DOHH2 (cell line): ENCODE measurements around the gene UBE2H.
"Not testable (repeated sequence)": the region's sequence is repeated elsewhere in the genome, so short reads cannot be mapped to it uniquely, and the experiment has no call there.

Experiments used
- H3F3A ChIP-seq: fragments of 200-600 bp; sonication (generic), shearing (Covaris generic); 2 replicates; pipeline ENCODE4 v1.6.0; 2016; ENCODE audit warnings: antibody characterized with exemption, mild to moderate bottlenecking; ENCODE audit not compliant: control insufficient read depth, insufficient read depth
- H3K27ac ChIP-seq: fragments of 200-600 bp; sonication (generic); 2 replicates; pipeline ENCODE4 v1.5.1; 2014; ENCODE audit warnings: low read depth, mild to moderate bottlenecking, low read length, moderate library complexity
- H3K27me3 ChIP-seq: fragments of 200-600 bp; sonication (generic); 2 replicates; pipeline ENCODE4 v1.6.1; 2014; ENCODE audit warnings: mild to moderate bottlenecking, low read length, mixed read lengths; ENCODE audit not compliant: control insufficient read depth
- H3K36me3 ChIP-seq: fragments of 200-600 bp; sonication (generic); 2 replicates; pipeline ENCODE4 v1.6.1; 2014; ENCODE audit warnings: mild to moderate bottlenecking, low read length, moderate library complexity, mixed read lengths; ENCODE audit not compliant: control insufficient read depth
- H3K4me1 ChIP-seq: fragments of 200-600 bp; sonication (generic); 2 replicates; pipeline ENCODE4 v1.6.1; 2014; ENCODE audit warnings: mild to moderate bottlenecking, low read length, mixed read lengths; ENCODE audit not compliant: control insufficient read depth
- H3K4me2 ChIP-seq: fragments of 200-600 bp; sonication (generic); 2 replicates; pipeline ENCODE4 v1.6.0; 2014; ENCODE audit warnings: mild to moderate bottlenecking, low read length, moderate library complexity
- H3K4me3 ChIP-seq: fragments of 200-600 bp; sonication (generic); 2 replicates; pipeline ENCODE4 v1.5.1; 2014; ENCODE audit warnings: mild to moderate bottlenecking, low read length, mixed read lengths
- H3K79me2 ChIP-seq: fragments of 200-600 bp; sonication (generic); 2 replicates; pipeline ENCODE4 v1.6.1; 2014; ENCODE audit warnings: mild to moderate bottlenecking, low read length, mixed read lengths; ENCODE audit not compliant: control insufficient read depth
- H3K9me2 ChIP-seq: fragments of 200-600 bp; sonication (generic); replicated peaks from 2 replicates; pipeline ENCODE4 v1.6.1; 2014; ENCODE audit warnings: mild to moderate bottlenecking, low read length, mixed read lengths; ENCODE audit not compliant: control insufficient read depth
- H3K9me3 ChIP-seq: fragments of 200-600 bp; sonication (generic); 2 replicates; pipeline ENCODE4 v1.6.1; 2014; ENCODE audit warnings: antibody characterized with exemption, low read length, mixed read lengths; ENCODE audit not compliant: control insufficient read depth, insufficient read depth
- H4K20me1 ChIP-seq: fragments of 200-600 bp; sonication (generic); 2 replicates; pipeline ENCODE4 v1.6.0; 2014; ENCODE audit warnings: low read depth, mild to moderate bottlenecking, antibody characterized with exemption, low read length, moderate library complexity; ENCODE audit not compliant: control insufficient read depth, insufficient read depth
- EZH2phosphoT487 ChIP-seq: fragments of 200-600 bp; sonication (generic); IDR thresholded peaks from 2 replicates; pipeline ENCODE4 v1.6.1; 2017; ENCODE audit warnings: borderline replicate concordance, mild to moderate bottlenecking, antibody characterized with exemption, low read length, moderate library complexity, mixed read lengths
- TF ChIP-seq, protein P1 (sequence below): fragments of 200-600 bp; sonication (generic); IDR thresholded peaks from one replicate; pipeline ENCODE4 v1.5.1; 2014; ENCODE audit warnings: antibody characterized with exemption, mild to moderate bottlenecking, low read depth, low read length; ENCODE audit not compliant: poor library complexity, severe bottlenecking

Gene UBE2H

GRCh38 chr7:129896568-129897382, 56.0 kb downstream of the UBE2H start:
- Histone ChIP-seq H3K9me2 (no peaks in the 10 kb centered on the region), H3K36me3 (peaks cover 3% of the 10 kb centered on the region; the same call in 1 of the 2 replicates), H3K27ac (no peak overlapping the region), H3F3A (peaks cover 7% of the 10 kb centered on the region; the same call in 1 of the 2 replicates), H3K27me3 (no peaks in the 10 kb centered on the region), H3K4me2 (no peak overlapping the region), H3K79me2 (peaks cover 2% of the 10 kb centered on the region; the same call in 1 of the 2 replicates), H3K4me3 (no peak overlapping the region), H3K9me3 (no peaks in the 10 kb centered on the region), H4K20me1 (peaks cover 12% of the 10 kb centered on the region), H3K4me1 (peaks cover 35% of the 10 kb centered on the region)
- TF ChIP-seq EZH2phosphoT487: no peak
- TF ChIP-seq, protein P1, sequence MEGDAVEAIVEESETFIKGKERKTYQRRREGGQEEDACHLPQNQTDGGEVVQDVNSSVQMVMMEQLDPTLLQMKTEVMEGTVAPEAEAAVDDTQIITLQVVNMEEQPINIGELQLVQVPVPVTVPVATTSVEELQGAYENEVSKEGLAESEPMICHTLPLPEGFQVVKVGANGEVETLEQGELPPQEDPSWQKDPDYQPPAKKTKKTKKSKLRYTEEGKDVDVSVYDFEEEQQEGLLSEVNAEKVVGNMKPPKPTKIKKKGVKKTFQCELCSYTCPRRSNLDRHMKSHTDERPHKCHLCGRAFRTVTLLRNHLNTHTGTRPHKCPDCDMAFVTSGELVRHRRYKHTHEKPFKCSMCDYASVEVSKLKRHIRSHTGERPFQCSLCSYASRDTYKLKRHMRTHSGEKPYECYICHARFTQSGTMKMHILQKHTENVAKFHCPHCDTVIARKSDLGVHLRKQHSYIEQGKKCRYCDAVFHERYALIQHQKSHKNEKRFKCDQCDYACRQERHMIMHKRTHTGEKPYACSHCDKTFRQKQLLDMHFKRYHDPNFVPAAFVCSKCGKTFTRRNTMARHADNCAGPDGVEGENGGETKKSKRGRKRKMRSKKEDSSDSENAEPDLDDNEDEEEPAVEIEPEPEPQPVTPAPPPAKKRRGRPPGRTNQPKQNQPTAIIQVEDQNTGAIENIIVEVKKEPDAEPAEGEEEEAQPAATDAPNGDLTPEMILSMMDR: no peak

DNA sequence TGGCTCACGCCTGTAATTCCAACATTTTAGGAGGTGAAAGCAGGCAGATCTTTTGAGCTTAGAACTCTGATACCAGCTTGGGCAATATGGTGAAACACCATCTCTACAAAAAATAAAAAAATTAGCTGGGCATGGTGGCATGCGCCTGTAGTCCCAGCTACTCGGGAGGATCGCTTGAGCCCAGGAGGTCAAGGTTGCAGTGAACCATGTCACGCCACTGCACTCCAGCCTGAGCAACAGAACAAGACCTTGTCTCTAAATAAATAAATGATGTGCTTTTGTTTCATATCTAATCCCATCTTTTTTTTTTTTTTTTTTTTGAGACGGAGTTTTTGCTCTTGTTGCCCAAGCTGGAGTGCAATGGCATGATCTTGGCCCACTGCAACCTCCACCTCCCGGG, 58.6 kb downstream of the UBE2H start:
- not testable (repeated sequence) for H3K4me2 ChIP-seq, H3K4me3 ChIP-seq, H3K9me2 ChIP-seq, H3K36me3 ChIP-seq, H3K27me3 ChIP-seq, H3K9me3 ChIP-seq, H3K27ac ChIP-seq, H3F3A ChIP-seq, H3K79me2 ChIP-seq
- Histone ChIP-seq H3K4me1 (peaks cover 35% of the 10 kb centered on the region), H4K20me1 (peaks cover 12% of the 10 kb centered on the region)

GRCh38 chr7:129890090-129890489, 62.7 kb downstream of the UBE2H start:
- H3K4me1 ChIP-seq: peaks cover 9% of the 10 kb centered on the region
- H3K79me2 ChIP-seq: no peaks in the 10 kb centered on the region; the same call in 1 of the 2 replicates
- H4K20me1 ChIP-seq: peaks cover 3% of the 10 kb centered on the region
- H3K36me3 ChIP-seq: no peaks in the 10 kb centered on the region
- no peaks in the 10 kb centered on the region for H3K9me2 ChIP-seq
- H3K27me3 ChIP-seq: no peaks in the 10 kb centered on the region
- no peak for TF ChIP-seq EZH2phosphoT487
- no peaks in the 10 kb centered on the region for H3K9me3 ChIP-seq
- H3K4me3 ChIP-seq: no peak overlapping the region
- H3K27ac ChIP-seq: no peak overlapping the region
- H3K4me2 ChIP-seq: no peak overlapping the region
- H3F3A ChIP-seq: no peaks in the 10 kb centered on the region

GRCh38 chr7:129889133-129889844, 63.5 kb downstream of the UBE2H start:
- Histone ChIP-seq H3K4me1 (peaks cover 9% of the 10 kb centered on the region), H3K4me2 (no peak overlapping the region), H3K4me3 (no peak overlapping the region), H3K27me3 (no peaks in the 10 kb centered on the region), H3K9me2 (no peaks in the 10 kb centered on the region), H3K36me3 (no peaks in the 10 kb centered on the region), H4K20me1 (peaks cover 3% of the 10 kb centered on the region), H3K9me3 (no peaks in the 10 kb centered on the region), H3F3A (no peaks in the 10 kb centered on the region), H3K27ac (no peak overlapping the region), H3K79me2 (no peaks in the 10 kb centered on the region; the same call in 1 of the 2 replicates)
- no peak for TF ChIP-seq EZH2phosphoT487
- TF ChIP-seq, protein P1: no peak
